SK-N-SH (cell line): ENCODE measurements around the gene LHPP. TPM values are rescaled to one million over a fixed set of nuclear protein-coding genes. Genes with fewer than 3 reads are reported as not detected.

Experiments used
- CTCF ChIA-PET: fragments of 300-600, 350-600 bp; formaldehyde crosslinking; extraction: SDS; loops from one replicate; lab custom pipeline; 2021; lab: Yijun Ruan, JAX
- POLR2A ChIA-PET: fragments of 350-600 bp; sonication (Branson Sonifier 250); formaldehyde crosslinking; extraction: SDS; loops from one replicate; lab custom pipeline; 2020; ENCODE audit warnings: antibody characterized with exemption, inconsistent platforms; lab: Yijun Ruan, JAX
- DNase-seq: peaks from one replicate; pipeline ENCODE4 v3.0.0; 2012
- H2AFZ ChIP-seq: fragments of 200-600 bp; sonication (generic); 2 replicates; pipeline ENCODE4 v1.8.1; 2016; ENCODE audit warnings: antibody characterized with exemption, mild to moderate bottlenecking, low read depth
- H3F3A ChIP-seq: fragments of 200-600 bp; sonication (generic); replicated peaks from 2 replicates; pipeline ENCODE3; 2016; ENCODE audit warnings: antibody characterized with exemption, mild to moderate bottlenecking; ENCODE audit not compliant: insufficient read depth
- H3K27ac ChIP-seq, 2 experiments: fragments of 200-500 bp in 1 of 2; fragments of 200-600 bp in 1 of 2; sonication (Bioruptor generic) in 1 of 2; sonication (generic), shearing (Covaris generic) in 1 of 2; 2 replicates each; pipeline versions ENCODE4 v1.5.1 to v1.6.1; 2014 to 2016; ENCODE audit warnings: low read depth in 2 of 2, inconsistent platforms in 1 of 2, low read length in 1 of 2, mild to moderate bottlenecking in 1 of 2, mixed read lengths in 1 of 2
- H3K27me3 ChIP-seq: fragments of 200-600 bp; sonication (generic), shearing (Covaris generic); 2 replicates; pipeline ENCODE4 v1.6.1; 2016; ENCODE audit warnings: mixed run types; ENCODE audit not compliant: insufficient read depth
- H3K36me3 ChIP-seq, 2 experiments: fragments of 200-500 bp in 1 of 2; fragments of 200-600 bp in 1 of 2; sonication (Bioruptor generic) in 1 of 2; sonication (generic) in 1 of 2; replicated peaks in 1 of 2; 2 replicates each; pipeline versions ENCODE3 to v1.5.1; 2014 to 2016; ENCODE audit warnings: low read length in 1 of 2, mild to moderate bottlenecking in 1 of 2; ENCODE audit not compliant: insufficient read depth in 2 of 2, control insufficient read depth in 1 of 2
- H3K4me1 ChIP-seq, 2 experiments: fragments of 200-500 bp in 1 of 2; fragments of 200-600 bp in 1 of 2; sonication (Bioruptor generic) in 1 of 2; sonication (generic), shearing (Covaris generic) in 1 of 2; 2 replicates each; pipeline versions ENCODE4 v1.5.1 to v1.6.1; 2014 to 2016; ENCODE audit warnings: low read depth in 1 of 2, low read length in 1 of 2, mixed run types in 1 of 2; ENCODE audit not compliant: insufficient read depth in 2 of 2, control insufficient read depth in 1 of 2
- H3K4me2 ChIP-seq: fragments of 200-600 bp; sonication (generic), shearing (Covaris generic); 2 replicates; pipeline ENCODE4 v1.6.1; 2017; ENCODE audit warnings: mixed run types
- H3K4me3 ChIP-seq, 2 experiments: fragments of 200-500 bp in 1 of 2; fragments of 200-600 bp in 1 of 2; sonication (Bioruptor generic) in 1 of 2; sonication (generic), shearing (Covaris generic) in 1 of 2; 2 replicates each; pipeline versions ENCODE4 v1.5.1 to v1.8.1; 2014 to 2016; ENCODE audit warnings: low read depth in 2 of 2, inconsistent platforms in 1 of 2, low read length in 1 of 2, mild to moderate bottlenecking in 1 of 2, mixed read lengths in 1 of 2, moderate library complexity in 1 of 2
- H3K79me2 ChIP-seq: fragments of 200-600 bp; sonication (generic); 2 replicates; pipeline ENCODE4 v1.8.1; 2017; ENCODE audit warnings: mild to moderate bottlenecking; ENCODE audit not compliant: insufficient read depth
- H3K9ac ChIP-seq: fragments of 200-600 bp; sonication (generic); 2 replicates; pipeline ENCODE4 v1.6.1; 2017; ENCODE audit warnings: mixed run types
- H3K9me2 ChIP-seq: fragments of 200-600 bp; sonication (generic); 2 replicates; pipeline ENCODE4 v1.6.1; 2017; ENCODE audit warnings: mixed run types
- H3K9me3 ChIP-seq: fragments of 200-600 bp; sonication (generic); 2 replicates; pipeline ENCODE4 v1.6.1; 2017; ENCODE audit warnings: mixed run types, mild to moderate bottlenecking, moderate library complexity
- H4K20me1 ChIP-seq: fragments of 200-600 bp; sonication (generic); 2 replicates; pipeline ENCODE4 v1.6.1; 2017; ENCODE audit warnings: mild to moderate bottlenecking, mixed run types; ENCODE audit not compliant: insufficient read depth
- EZH2phosphoT487 ChIP-seq: fragments of 200-600 bp; sonication (generic); IDR thresholded peaks from 2 replicates; pipeline ENCODE4 v1.6.1; 2017; ENCODE audit warnings: low read depth, mixed run types, mild to moderate bottlenecking, antibody characterized with exemption, moderate library complexity, borderline replicate concordance
- FOSL2 ChIP-seq: IDR thresholded peaks from 2 replicates; pipeline ENCODE4 v1.4.0; 2012; ENCODE audit warnings: low read depth, mild to moderate bottlenecking, moderate library complexity, borderline replicate concordance
- FOXJ3 ChIP-seq: sonication (generic); formaldehyde crosslinking; IDR thresholded peaks from 2 replicates; pipeline ENCODE4 v1.5.1; 2020; ENCODE audit warnings: mild to moderate bottlenecking, missing genetic modification reagents
- GABPA ChIP-seq: IDR thresholded peaks from 2 replicates; pipeline ENCODE4 v1.4.0; 2012; ENCODE audit warnings: low read depth, mild to moderate bottlenecking
- GATA2 ChIP-seq: sonication (generic); formaldehyde crosslinking; IDR thresholded peaks from 2 replicates; pipeline ENCODE4 v1.5.0; 2020; ENCODE audit warnings: mild to moderate bottlenecking, missing genetic modification reagents
- IRF3 ChIP-seq: fragments of 150-350 bp; IDR thresholded peaks from 2 replicates; pipeline ENCODE4 v1.6.1; 2016; ENCODE audit warnings: mild to moderate bottlenecking, low read depth, low read length
- JUND ChIP-seq: IDR thresholded peaks from 2 replicates; pipeline ENCODE4 v1.4.0; 2012
- MEF2A ChIP-seq: IDR thresholded peaks from 2 replicates; pipeline ENCODE4 v1.4.0; 2012; ENCODE audit warnings: low read depth, borderline replicate concordance
- NFIC ChIP-seq: IDR thresholded peaks from 2 replicates; pipeline ENCODE4 v1.4.0; 2012; ENCODE audit warnings: borderline replicate concordance
- RCOR1 ChIP-seq: fragments of 150-350 bp; IDR thresholded peaks from 2 replicates; pipeline ENCODE4 v1.6.1; 2017; ENCODE audit warnings: antibody characterized with exemption, low read length
- REST ChIP-seq: IDR thresholded peaks from 2 replicates; pipeline ENCODE4 v1.6.1; 2012; ENCODE audit warnings: mild to moderate bottlenecking, low read depth, low read length, moderate library complexity
- RFX5 ChIP-seq: IDR thresholded peaks from 2 replicates; pipeline ENCODE4 v1.6.1; 2012; ENCODE audit warnings: mild to moderate bottlenecking, improper control_type of control experiment, low read length
- RXRA ChIP-seq: IDR thresholded peaks from 2 replicates; pipeline ENCODE4 v1.4.0; 2012; ENCODE audit warnings: low read depth, mild to moderate bottlenecking, borderline replicate concordance
- TCF12 ChIP-seq: IDR thresholded peaks from 2 replicates; pipeline ENCODE4 v1.4.0; 2012
- TEAD4 ChIP-seq: IDR thresholded peaks from 2 replicates; pipeline ENCODE4 v1.4.0; 2012; ENCODE audit warnings: mild to moderate bottlenecking, borderline replicate concordance; ENCODE audit not compliant: insufficient read depth
- YY1 ChIP-seq: IDR thresholded peaks from 2 replicates; pipeline ENCODE4 v1.4.0; 2012; ENCODE audit warnings: low read depth, mild to moderate bottlenecking
- WGBS: methylation state at CpG from one replicate; pipeline ENCODE4 v1.1.6; 2017; ENCODE audit warnings: low lambda C conversion rate; 5-methylcytosine and 5-hydroxymethylcytosine counted together
- polyA plus RNA-seq, 3 experiments: library from polyadenylated mRNA; depleted of rRNA; stranded (reverse); fragments of >200 nt; gene quantifications; 2 replicates each; pipeline ENCODE4 v1.2.3, GENCODE V29; 2012

The LHPP gene
- polyA plus RNA-seq, 1 of the 3 experiments (the other 2 are of a cell fraction) = 29.8 TPM

- Histone ChIP-seq H3K27ac (no peak overlapping the region), H3K79me2 (no peaks in the 10 kb centered on the region), H3K9me3 (no peaks in the 10 kb centered on the region), H3K4me2 (no peak overlapping the region), H2AFZ (no peak overlapping the region), H4K20me1 (no peaks in the 10 kb centered on the region), H3K9ac (no peak overlapping the region), H3F3A (no peaks in the 10 kb centered on the region), H3K4me3 (no peak overlapping the region), H3K27me3 (no peaks in the 10 kb centered on the region), H3K36me3 (no peaks in the 10 kb centered on the region), H3K9me2 (no peaks in the 10 kb centered on the region), H3K4me1 (no peaks in the 10 kb centered on the region)
- ChIA-PET POLR2A (no interaction called here), CTCF (no interaction called here)
- WGBS = 68% methylated on average over 17 of the region's 21 CpGs
- TF ChIP-seq RCOR1 (no peak), NFIC (no peak), TCF12 (no peak), GATA2 (CRISPR knock-in tag) (no peak), YY1 (no peak), JUND (no peak), EZH2phosphoT487 (no peak), FOSL2 (no peak), GABPA (no peak), RFX5 (no peak)
- DNase-seq = no peak
Observed at GRCh38 chr10:124568848-124569622, 107.4 kb downstream of the LHPP start.

GRCh38 chr10:124569623-124570470 is 108.2 kb downstream of the LHPP start:
- Histone ChIP-seq H3K79me2 (no peaks in the 10 kb centered on the region), H3K27ac (no peak overlapping the region), H3K4me1 (no peaks in the 10 kb centered on the region), H3K9me3 (no peaks in the 10 kb centered on the region), H4K20me1 (no peaks in the 10 kb centered on the region), H3K27me3 (no peaks in the 10 kb centered on the region), H3K9me2 (no peaks in the 10 kb centered on the region), H3K4me2 (no peak overlapping the region), H3K9ac (no peak overlapping the region), H2AFZ (no peak overlapping the region), H3K4me3 (no peak overlapping the region), H3F3A (no peaks in the 10 kb centered on the region), H3K36me3 (no peaks in the 10 kb centered on the region)
- DNase-seq = no peak
- CTCF ChIA-PET = no interaction called here
- POLR2A ChIA-PET = no interaction called here
- TF ChIP-seq FOXJ3 (CRISPR knock-in tag) (no peak), YY1 (no peak), MEF2A (no peak), REST (no peak), TEAD4 (no peak), IRF3 (no peak), GABPA (no peak), FOSL2 (no peak), RXRA (no peak)
- WGBS = 47% methylated on average over 11 of the region's 11 CpGs
